Superior temporal gyrus (tissue), 1 donor: ENCODE measurements around the gene SRF.
A peak's percentile ranks its signal among the peaks of the same experiment; 100 is the strongest.
"Not testable (repeated sequence)": the region's sequence is repeated elsewhere in the genome, so short reads cannot be mapped to it uniquely, and the experiment has no call there.

Experiments used
- DNase-seq: peaks from one replicate; pipeline ENCODE4 v3.0.0-alpha.2; 2016; ENCODE audit errors: extremely low spot score

The SRF gene

DNA sequence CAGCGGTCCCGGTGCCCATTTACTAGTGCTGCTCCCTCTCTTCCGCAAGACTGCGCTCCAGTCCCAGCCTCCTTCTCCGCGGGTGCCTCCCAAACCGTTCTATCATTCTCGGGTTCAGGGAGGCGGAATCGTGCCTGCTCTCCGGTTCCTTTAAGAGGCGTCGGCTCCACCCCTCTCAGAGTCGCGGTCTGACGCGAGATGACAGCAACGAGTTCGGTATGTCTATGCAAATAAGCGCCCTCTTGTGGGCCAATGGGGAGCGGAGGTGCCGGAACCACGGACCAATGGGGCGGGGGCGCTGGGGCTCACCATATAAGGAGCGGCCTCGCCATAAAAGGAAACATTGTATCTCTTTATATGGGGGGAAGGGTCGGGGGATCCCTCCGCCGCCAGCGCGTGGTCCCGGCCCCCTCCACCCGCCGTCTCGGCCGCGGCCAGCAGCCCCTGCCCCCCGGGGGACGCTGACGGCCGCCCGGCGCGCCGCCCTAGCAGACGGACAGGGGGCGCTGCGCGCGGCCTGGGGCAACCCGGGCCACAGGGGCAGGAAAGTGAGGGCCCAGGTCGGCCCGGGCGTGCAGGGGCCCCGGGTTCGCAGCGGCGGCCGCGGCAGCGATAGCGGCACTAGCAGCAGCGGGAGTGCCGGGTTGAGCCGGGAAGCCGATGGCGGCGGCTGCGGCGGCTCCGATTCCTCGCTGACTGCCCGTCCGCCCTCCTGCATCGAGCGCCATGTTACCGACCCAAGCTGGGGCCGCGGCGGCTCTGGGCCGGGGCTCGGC, at the start of gene SRF:
SRF (plus strand) TSS at position 339 of the 776 bp plus-strand sequence; CDS start at position 727, 388 bp downstream.
- peak; percentile 100 for DNase-seq

DNA sequence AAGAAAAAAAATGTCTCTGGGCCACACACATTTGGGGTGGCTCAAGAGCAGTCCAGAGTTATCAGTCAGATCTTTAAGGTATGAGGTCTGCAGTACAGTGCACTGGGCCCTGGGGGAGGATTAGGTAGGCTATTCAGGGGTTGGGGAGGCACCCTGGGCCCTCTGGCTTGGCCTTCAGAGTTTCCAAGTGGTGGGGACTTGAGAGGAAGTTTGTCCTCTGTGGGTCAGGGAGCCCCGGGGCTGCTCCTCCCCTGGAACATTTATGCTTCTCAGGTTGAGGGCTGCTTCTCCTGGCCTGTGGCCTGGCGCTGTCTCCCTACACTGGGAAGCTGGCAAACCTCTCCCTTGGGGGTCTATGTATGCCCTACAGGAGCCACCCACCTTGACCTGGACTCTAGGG, 48.9 kb upstream of the SRF start:
- DNase-seq: no peak

DNA sequence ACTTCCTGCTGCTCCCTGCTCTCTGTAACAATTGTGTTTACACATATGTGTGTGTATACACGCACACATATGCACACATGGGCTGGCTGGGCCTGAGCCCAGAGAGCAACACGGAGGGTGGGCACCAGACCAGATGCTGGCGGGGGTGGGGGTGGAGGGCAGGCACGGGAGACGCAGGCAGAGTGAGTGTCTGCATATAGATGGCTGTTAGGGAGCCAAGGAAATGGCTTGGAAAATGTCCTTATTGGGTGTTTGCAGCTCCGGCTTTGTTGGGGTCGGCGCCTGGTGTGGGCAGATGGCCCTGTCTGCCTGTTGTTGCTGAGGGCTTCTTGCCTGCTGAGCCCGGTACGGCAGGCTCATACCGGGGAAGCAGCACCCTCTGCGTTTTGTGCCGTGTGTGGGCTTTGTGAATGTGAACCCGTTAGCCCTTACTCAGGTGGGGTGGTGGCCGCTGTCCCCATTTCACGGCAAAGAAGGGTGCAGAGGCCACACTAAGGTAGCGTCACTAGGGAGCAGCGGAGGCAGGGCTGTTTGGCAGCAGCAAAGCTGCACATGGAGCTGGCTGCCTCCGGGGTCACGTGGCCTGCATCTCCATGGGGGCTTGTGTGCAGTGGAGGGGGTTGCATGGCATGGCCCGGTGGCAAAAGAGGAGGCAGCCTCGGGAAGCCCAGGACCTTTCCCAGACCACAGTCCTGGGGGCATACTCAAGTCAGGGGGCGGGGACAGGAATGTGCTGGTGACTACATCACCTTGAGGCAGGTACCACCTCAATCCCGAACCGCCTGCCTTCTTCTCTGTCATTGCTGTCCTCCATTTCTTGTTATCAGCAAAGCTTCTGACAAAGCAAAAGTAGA, 47.4 kb upstream of the SRF start:
- no peak for DNase-seq

DNA sequence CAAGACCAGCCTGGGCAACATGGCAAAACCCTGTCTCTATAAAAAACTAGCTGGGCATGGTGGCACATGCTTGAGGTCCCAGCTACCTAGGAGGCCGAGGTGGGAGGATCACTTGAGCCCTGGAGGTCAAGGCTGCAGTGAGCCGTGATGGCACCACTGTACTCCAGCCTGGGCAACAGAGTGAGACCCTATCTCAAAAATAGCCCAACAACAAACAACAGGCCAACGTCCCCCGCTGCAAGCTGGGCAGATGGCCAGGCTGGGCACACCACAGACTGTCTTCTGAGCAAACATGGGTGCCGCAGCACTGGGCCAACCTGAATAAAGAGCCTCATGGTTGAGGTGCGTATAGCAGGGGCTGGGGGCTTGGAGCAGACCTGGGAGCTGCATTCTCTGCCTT, 46.6 kb upstream of the SRF start:
- no peak for DNase-seq

DNA sequence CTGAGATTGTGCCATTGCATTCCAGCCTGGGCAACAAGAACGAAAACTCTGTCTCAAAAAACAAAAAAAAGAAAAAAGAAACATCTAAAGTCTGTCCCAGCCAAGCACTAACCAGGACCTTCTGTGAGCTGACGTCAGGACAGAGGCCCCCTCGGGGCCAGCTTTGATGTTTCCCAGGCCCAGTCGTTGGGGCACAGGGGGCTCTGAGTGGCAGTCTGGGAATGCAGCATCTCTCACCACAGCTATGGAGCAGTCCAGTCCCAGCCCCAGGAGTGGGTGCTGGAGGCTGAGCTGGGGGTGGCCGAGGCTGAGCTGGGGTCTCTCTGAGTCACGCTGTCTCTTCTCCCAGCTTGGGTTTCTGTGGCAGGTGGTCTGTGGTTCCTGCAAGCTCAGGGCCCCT, 46.0 kb upstream of the SRF start:
- no peak for DNase-seq

DNA sequence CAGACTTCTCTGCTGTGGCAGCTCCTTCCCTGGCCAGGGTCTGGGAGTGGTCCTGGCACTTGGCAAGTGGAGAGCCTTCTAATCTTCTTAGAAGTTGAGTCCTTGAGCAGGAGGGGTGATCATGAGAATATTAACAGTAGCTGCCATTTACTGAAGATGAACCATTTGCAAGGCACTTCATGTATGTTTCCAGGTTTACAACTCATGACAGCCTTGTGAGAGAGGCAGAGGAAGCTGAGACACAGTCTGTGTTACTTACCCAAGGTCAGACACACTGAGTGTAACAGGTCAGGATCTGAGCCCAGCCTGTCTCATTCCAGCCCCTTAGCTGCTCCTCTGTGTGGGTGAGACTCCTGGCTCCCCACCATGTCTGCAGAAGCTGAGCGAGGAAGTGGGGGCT, 45.5 kb upstream of the SRF start:
- no peak for DNase-seq

DNA sequence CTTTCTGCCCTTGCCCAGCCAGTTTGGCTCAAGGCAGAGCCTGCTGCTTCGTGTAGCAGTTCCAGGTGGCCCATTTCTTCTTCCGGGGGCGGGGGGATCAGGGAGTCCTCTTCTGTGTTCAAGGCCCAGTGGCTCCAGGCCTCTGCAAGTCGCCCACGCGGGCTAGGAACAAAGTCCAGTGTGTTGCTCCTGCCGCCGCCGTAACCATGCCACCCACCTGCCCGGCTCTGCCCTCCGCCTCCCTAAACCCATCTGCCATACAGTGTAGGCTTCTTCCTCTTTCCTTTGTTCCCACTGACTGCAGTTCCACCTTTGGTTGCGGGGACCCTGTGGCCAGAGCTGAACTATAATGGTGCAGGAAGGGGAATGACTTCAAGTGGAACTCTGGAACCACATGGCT, 43.9 kb upstream of the SRF start:
- no peak for DNase-seq

DNA sequence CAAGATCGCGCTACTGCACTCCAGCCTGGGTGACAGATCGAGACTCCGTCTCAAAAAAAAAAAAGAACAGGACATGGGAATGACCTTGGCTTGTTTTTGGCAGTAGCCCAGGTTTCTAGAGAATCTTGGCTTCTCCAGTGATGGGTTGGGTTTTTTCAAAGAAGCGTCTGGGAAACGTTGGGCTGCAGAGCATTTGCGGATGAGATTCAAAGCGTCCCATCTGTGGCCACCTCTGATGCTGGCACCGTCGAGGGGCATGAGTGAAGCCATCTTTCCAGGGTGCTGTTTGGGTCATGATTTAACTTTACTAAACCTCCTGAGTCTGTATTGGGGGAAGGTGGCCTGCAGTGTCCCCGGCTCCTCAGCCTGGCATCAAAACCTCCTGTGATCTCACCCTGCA, 43.2 kb upstream of the SRF start:
- DNase-seq: no peak

DNA sequence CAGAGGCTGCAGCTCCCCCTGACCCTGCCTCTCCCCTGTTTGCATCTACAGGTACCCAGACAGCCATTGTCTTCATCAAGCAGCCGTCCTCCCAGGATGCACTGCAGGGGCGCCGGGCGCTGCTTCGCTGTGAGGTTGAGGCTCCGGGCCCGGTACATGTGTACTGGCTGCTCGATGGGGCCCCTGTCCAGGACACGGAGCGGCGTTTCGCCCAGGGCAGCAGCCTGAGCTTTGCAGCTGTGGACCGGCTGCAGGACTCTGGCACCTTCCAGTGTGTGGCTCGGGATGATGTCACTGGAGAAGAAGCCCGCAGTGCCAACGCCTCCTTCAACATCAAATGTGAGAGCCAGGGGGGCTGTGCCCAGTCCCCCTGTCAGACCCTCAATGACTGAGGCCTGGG, 42.1 kb upstream of the SRF start:
- DNase-seq: no peak

DNA sequence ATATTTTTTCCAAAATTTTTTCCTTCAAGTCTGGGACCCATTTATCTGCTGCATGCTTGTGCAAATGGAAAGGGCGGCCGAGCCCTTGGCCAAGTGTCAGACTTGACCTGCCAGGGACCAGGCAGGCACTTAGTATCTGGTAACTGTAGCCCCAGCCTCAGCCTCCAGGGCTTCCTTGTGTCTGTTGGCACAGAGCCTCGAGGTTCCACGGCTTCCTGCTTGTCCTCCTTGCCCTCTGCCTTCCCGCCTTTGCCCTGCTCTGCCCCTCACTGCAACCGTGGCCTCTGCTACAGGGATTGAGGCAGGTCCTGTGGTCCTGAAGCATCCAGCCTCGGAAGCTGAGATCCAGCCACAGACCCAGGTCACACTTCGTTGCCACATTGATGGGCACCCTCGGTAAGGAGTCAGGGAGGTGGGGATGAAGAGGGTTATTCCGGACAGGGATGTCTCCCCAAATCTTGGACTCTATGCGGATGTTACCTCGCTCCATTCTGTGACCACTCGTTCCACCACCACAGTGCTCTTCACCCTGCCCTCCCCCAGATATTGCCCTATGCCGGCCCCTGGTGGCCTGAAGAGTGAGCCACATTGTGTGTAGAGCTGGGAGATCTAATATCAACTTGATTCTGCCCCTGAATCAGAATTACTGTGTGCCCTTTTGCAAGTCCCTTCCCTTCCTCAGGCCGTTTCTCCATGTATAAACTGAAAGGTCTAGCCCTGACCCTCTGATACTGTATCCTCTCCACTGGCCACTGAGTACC, 41.5 kb upstream of the SRF start:
- no peak for DNase-seq

DNA sequence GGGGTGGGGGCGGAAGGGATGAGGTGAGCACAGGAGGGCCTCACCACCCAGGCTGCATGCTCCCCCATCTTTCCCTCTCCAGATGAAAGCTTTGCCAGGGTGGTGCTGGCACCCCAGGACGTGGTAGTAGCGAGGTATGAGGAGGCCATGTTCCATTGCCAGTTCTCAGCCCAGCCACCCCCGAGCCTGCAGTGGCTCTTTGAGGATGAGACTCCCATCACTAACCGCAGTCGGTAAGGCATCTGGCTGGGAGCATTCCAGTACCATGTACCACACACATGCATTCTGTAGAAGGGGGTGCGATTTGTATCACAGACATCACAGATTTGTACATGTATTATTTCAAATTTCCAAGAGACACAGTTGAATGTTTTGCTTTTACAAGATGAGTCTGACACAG, 40.6 kb upstream of the SRF start:
- DNase-seq: no peak

DNA sequence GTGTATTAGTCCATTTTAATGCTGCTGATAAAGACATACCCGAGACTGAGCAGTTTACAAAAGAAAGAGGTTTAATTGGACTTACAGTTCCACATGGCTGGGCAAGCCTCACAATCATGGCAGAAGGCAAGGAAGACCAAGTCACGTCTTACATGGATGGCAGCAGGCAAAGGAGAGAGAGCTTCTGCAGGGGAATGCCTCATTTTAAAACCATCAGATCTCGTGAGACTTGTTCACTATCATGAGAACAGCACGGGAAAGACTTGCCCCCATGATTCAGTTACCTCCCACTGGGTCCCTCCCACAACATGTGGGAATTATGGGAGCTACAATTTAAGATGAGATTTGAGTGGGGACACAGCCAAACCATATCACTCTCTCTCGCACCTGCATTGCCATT, 39.7 kb upstream of the SRF start:
- DNase-seq: not testable (repeated sequence)

DNA sequence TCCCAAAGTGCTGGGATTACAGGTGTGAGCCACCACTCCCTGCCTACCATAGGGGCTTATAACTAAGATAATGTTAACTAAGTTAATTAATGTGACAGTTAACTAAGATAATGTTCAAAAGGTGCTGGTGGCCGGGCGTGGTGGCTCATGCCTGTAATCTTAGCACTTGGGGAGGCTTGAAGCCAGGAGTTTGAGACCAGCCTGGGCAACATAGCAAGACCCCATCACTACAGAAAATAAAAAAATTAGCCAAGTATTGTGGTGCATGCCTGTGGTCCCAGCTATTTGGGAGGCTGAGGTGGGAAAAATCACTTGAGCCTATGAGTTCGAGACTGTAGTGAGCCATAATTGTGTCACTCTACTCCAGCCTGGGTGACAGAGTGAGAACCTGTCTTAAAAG, 32.8 kb upstream of the SRF start:
- DNase-seq: no peak

DNA sequence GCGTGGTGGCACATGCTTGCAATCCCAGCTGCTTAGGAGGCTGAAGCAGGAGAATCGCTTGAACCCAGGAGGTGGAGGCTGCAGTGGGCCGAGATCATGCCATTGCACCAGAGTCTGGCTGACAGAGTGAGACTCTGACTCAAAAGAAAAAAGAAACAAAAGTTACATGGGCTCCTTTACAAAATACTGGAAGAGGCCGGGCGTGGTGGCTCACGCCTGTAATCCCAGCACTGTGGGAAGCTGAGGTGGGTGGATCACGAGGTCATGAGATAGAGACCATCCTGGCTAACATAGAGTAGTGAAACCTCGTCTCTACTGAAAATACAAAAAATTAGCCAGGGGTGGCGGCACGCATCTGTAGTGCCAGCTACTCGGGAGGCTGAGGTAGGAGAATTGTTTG, 31.1 kb upstream of the SRF start:
- DNase-seq: not testable (repeated sequence)

DNA sequence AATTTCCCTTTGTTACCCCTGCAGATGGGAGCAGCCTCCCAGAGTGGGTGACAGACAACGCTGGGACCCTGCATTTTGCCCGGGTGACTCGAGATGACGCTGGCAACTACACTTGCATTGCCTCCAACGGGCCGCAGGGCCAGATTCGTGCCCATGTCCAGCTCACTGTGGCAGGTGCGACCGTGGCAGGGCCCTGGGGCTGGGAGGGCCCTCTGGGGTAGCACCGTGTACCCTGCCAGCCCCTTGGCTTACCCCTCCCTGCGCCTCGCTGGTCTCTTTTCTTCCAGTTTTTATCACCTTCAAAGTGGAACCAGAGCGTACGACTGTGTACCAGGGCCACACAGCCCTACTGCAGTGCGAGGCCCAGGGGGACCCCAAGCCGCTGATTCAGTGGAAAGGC, 29.4 kb upstream of the SRF start:
- no peak for DNase-seq

DNA sequence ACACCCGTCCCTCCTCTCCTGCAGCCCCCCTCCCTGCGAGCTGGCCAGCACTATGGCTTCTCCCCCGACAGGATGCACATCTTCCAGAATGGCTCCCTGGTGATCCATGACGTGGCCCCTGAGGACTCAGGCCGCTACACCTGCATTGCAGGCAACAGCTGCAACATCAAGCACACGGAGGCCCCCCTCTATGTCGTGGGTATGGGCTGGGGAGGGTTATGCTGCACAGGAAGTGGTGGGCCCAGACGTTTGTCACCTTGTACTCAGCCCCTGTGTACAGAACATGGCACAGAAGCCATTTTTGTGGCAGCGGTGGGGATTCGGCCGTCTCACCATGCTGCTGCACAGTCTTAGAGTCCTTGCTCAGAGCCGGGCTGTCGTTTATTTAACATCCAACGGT, 29.0 kb upstream of the SRF start:
- no peak for DNase-seq

DNA sequence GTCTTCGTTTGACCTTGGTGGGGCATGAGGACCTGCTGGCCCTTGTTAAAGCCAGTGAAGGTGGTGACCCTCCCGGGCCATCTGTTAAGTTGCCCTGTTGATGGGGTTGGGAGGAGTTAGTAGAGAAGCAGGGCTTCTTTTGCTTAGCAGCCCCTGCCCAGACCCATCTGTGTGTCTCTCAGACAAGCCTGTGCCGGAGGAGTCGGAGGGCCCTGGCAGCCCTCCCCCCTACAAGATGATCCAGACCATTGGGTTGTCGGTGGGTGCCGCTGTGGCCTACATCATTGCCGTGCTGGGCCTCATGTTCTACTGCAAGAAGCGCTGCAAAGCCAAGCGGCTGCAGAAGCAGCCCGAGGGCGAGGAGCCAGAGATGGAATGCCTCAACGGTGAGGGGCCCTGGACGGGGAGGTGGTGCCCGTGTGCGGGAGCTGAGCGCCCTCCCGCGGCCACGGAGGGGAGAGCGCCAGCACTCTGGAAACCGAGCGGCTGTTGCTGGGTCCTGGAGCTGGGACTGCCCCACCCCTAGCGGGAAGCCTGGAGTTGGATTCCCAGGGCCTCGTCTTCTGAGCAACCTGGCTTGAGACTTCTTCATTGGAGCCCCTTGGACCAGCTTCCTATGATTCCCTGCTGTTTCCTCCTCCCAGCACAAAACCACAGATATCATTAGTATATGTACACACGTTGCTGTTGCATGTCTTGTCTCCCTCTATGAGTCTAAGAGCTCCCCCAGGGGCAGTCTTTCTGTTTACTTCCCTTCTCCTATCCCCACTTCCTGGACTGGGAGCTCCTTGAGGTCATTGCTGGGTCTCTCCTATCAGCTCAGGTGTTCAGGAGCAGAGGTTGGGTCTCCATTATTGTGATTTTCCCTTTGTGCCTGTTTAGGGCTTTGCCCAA, 27.6 kb upstream of the SRF start:
- peak; percentile 83 for DNase-seq

DNA sequence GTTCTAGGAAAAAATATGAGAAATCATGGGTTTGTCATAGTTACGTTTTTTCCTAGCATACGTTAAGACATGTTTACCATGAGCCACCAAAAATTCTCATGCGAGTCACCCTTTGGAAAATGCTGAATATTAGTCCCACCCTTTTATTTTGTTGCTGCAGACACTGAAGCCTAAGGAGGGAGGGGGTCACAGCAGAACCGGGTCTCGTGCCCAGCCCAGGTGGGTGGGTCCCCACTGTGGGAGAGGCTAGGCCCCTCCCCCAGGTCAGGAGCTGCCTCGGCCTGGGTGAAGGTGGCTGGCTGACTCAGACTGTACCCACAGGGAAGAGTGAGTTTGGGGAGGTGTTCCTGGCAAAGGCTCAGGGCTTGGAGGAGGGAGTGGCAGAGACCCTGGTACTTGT, 26.2 kb upstream of the SRF start:
- no peak for DNase-seq

DNA sequence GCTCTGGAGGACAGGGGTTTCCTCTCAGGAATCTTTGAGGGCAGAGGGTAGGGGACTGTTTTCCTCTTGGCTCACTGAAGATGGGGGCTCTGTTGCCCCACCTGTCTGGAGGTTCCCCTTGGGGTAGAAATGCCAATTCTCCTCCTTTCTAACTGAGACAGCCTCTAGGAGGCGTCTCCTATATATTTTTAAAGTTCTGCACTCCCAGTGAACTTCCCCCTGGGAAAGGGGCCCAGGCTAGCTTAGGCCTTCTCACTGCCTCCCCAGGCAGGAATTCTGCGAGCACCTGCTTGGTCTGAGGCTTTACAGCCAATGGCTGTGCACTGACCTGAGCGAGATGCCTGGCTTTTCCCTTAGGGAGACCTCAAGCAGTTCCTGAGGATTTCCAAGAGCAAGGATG, 24.8 kb upstream of the SRF start:
- DNase-seq: no peak

DNA sequence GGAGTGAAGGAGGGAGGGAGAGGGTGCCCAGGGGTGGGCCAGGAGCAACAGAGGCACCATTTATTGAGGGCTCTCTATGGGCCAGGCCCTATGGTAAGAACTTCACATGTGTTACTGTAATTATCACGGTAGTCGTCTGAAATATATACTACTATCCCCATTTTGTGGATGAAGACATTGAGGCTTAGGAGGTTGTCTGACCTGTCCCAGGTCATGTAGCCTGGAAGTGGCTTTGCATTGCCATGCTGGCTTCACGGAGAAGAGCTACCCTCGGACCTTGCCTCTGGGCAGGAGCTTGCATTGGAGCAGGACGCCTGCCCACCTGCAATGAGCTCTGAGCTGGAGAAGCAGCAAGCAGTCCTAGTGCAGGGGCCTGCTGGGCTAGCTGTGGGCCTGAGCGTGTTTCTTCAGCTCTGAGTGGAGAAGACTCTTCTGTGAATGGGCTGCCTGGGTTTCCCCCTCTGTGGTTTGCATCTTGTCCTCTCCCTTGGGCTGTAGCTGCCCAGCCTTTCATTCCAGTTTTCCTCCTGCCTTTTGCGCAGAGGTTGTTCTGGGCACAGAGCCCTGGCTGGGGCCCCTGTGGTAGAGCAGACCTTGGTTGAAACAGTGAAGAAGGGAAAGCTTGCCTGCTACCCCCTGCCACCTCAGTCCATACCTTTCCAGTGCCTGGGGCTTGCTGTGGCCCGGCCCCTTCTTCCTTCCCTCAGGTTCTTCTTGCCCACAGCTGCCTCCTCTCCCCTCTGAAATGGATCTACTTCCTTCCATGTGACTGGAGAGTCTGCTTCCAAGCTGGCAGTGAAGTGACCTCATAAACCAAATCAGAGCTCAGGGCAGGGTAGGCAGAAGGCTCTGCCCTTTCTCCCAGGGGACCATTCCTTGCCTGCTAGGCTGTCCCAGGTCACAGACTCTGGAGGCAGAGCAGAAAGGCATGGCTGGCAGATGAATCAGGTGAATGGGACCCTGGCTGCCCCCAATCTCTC, 24.1 kb upstream of the SRF start:
- no peak for DNase-seq
